BLaER1 treated with 17β-estradiol and CSF1 and Interleukin-3, amounts not matched to agents 10 nM and 100 nM (cell line): ENCODE measurements around the gene BCAR3.
A peak's percentile ranks its signal among the peaks of the same experiment; 100 is the strongest.

Source experiments
- H3K27ac ChIP-seq, 11 experiments: shearing (Covaris generic); formaldehyde crosslinking; 2 replicates each; pipeline ENCODE4 v1.8.1; 2022
- H3K27me3 ChIP-seq, 11 experiments: shearing (Covaris generic); formaldehyde crosslinking; 2 replicates each; pipeline ENCODE4 v1.8.1; 2022
- H3K36me3 ChIP-seq, 11 experiments: shearing (Covaris generic); formaldehyde crosslinking; 2 replicates each; pipeline ENCODE4 v1.8.1; 2022
- H3K4me1 ChIP-seq, 10 experiments: shearing (Covaris generic); formaldehyde crosslinking; 2 replicates each; pipeline ENCODE4 v1.8.1; 2022
- H3K4me2 ChIP-seq, 11 experiments: shearing (Covaris generic); formaldehyde crosslinking; 2 replicates each; pipeline ENCODE4 v1.8.1; 2022
- H3K4me3 ChIP-seq, 10 experiments: shearing (Covaris generic); formaldehyde crosslinking; 2 replicates each; pipeline ENCODE4 v1.8.1; 2022
- H3K9ac ChIP-seq, 11 experiments: shearing (Covaris generic); formaldehyde crosslinking; 2 replicates each; pipeline ENCODE4 v1.8.1; 2022
- H3K9me3 ChIP-seq, 11 experiments: shearing (Covaris generic); formaldehyde crosslinking; replicated peaks in 1 of 11; 2 replicates each; pipeline ENCODE4 v1.8.1; 2022
- H4K20me1 ChIP-seq, 11 experiments: shearing (Covaris generic); formaldehyde crosslinking; 2 replicates each; pipeline ENCODE4 v1.8.1; 2022
- Cebpa-rat ChIP-seq, 11 experiments: shearing (Covaris generic); IDR thresholded peaks; 2 replicates each; pipeline ENCODE4 v1.8.1; 2022

The BCAR3 gene

DNA sequence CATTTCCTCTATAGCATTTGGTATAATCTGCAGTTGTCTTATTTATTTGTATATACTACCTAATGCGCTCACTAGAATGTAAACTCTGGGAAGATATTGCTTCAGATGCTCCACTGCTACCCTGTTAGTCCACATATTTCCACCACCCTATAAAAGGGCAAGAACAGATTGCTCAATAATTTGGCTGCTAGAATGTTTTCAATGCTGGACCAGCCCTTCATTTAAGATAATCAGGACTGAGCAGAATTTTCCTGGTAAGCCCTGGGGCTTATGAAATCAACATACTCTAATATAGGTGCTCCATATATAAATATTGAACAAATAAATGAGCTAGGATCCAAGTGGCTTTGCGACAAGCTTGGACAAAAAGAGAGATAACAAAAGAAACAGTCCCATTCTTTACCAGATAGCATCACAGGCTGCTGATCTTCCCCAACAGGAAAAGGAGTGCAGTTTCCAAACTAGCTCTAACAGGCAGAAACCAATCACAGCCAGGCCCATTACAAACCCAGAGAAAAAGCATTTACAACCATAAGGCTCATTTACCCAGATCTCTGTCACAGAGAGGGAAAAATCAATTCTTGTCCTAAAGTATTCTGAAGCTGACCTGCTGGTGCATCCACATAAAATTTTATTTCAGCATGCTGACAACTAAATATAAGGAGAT lies 8.3 kb downstream of the BCAR3 start:
- Histone ChIP-seq H3K36me3 (peaks cover 4 to 100% (median 94%) of the 10 kb centered on the region in 11 experiments; a peak in 21 of 22 replicates), H3K4me3 (no peak overlapping the region), H4K20me1 (peaks cover 0 to 100% (median 60%) of the 10 kb centered on the region in 11 experiments; a peak in 20 of 22 replicates), H3K27me3 (no peaks in the 10 kb centered on the region), H3K27ac (peak overlapping the region in 1 of 11 experiments; percentile 79; a peak in 3 of 22 replicates), H3K4me2 (peak overlapping the region in 4 of 11 experiments; percentile 58 to 95 (median 82); a peak in 7 of 22 replicates), H3K9me3 (no peaks in the 10 kb centered on the region), H3K4me1 (peaks cover 38 to 85% (median 53%) of the 10 kb centered on the region in 10 experiments), H3K9ac (no peak overlapping the region; a peak in 1 of 22 replicates)
- no peak for TF ChIP-seq Cebpa-rat (IDR thresholded peaks at IDR 0.05)

DNA sequence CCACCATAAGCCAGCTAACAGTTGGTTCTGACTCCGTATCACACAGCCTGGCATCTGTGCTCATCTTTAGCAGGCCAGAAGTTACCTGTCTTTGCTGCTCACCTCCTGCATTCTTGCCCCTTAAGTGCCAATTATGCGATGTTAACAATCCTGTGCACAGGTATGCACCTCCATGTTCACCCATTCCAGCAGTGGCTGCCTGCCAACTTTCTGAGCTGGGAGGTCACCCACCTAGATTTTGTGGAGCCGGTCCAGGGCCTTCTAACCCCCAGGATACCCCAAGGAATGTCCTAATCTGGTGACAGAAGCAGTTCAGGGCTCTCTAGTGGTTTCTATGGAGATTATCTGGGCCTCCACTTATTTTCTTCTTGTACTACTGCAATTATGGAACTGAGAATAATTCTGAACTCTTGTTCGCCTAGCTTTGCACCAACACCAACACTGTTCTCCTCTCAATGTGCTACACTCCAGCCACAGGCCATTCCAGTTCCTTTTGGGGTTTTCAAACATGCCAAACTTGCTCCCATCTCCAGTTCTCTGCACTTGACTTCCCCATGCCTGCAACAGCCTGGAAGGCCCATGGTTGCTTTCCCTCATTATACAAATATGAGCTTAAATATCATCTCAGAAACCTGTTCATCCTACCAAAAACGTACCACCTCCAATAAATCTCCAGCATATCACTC lies 9.0 kb downstream of the BCAR3 start:
- Histone ChIP-seq H3K4me2 (peak overlapping the region in 6 of 11 experiments; percentile 13 to 95 (median 68); a peak in 12 of 22 replicates), H3K36me3 (peaks cover 10 to 100% (median 94%) of the 10 kb centered on the region in 11 experiments; a peak in 21 of 22 replicates), H3K4me1 (peaks cover 31 to 82% (median 49%) of the 10 kb centered on the region in 10 experiments), H3K9ac (peak overlapping the region in 4 of 11 experiments; percentile 7 to 67 (median 46); a peak in 6 of 22 replicates), H4K20me1 (peaks cover 0 to 100% (median 59%) of the 10 kb centered on the region in 11 experiments; a peak in 20 of 22 replicates), H3K4me3 (0 out of 20 replicates have a peak overlapping the region, but pooled peaks of 1 of the 10 experiments have one; percentile 19), H3K27me3 (no peaks in the 10 kb centered on the region), H3K27ac (peak overlapping the region in 6 of 11 experiments; percentile 8 to 79 (median 54); a peak in 8 of 22 replicates), H3K9me3 (no peaks in the 10 kb centered on the region)
- no peak for TF ChIP-seq Cebpa-rat (IDR thresholded peaks at IDR 0.05)

DNA sequence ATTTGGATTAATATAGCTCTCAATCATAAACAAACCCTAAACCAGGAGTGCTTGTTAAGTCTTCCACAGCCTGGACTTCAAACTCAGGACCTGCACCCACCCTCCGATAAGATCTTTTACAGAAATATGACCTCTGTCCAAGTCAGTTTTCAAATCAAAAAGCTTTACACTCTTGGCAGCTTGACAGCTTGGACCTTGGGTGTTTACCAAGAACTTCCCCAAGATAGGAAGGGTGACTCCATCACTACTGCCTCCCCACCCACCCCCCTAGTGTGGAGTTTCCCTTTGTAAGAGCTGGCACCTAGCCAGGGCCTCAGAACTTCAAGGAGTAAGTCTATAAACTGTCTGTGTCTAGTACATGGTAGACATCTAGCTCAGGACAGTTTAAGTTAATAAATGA lies 9.6 kb downstream of the BCAR3 start:
- Histone ChIP-seq H3K9ac (peak overlapping the region in 4 of 11 experiments; percentile 7 to 67 (median 46); a peak in 7 of 22 replicates), H3K36me3 (peaks cover 15 to 100% (median 94%) of the 10 kb centered on the region in 11 experiments; a peak in 21 of 22 replicates), H3K9me3 (no peaks in the 10 kb centered on the region), H3K4me2 (peak overlapping the region in 6 of 11 experiments; percentile 13 to 95 (median 68); a peak in 12 of 22 replicates), H3K27me3 (no peaks in the 10 kb centered on the region), H3K4me1 (peaks cover 25 to 76% (median 46%) of the 10 kb centered on the region in 10 experiments), H4K20me1 (peaks cover 0 to 100% (median 56%) of the 10 kb centered on the region in 11 experiments; a peak in 20 of 22 replicates), H3K4me3 (0 out of 20 replicates have a peak overlapping the region, but pooled peaks of 1 of the 10 experiments have one; percentile 19), H3K27ac (peak overlapping the region in 6 of 11 experiments; percentile 8 to 79 (median 54); a peak in 8 of 22 replicates)
- no peak for TF ChIP-seq Cebpa-rat (IDR thresholded peaks at IDR 0.05)

DNA sequence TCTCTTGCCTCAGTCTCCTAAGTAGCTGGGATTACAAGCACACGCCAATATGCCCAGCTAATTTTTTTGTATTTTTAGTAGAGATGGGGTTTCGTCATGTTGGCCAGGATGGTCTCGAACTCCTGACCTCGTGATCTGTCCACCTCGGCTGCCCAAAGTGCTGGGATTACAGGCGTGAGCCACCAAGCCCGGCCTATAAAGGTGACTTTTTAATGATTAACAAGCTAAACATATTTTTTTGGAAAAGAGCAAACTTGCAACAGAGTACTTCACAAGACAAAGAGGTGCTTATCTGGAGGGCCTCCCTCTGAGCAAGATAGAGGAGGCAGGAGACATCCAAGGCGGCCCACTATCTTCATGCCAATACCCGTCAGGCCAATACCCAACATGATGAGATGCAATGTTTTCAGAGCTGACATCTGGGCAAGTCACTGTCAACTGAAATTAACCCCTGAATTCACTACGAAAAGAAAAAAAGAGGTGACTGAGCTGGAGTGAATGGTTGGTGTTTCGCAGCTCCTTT lies 10.5 kb downstream of the BCAR3 start:
- Histone ChIP-seq H3K4me1 (peaks cover 16 to 69% (median 39%) of the 10 kb centered on the region in 10 experiments), H3K9me3 (no peaks in the 10 kb centered on the region), H3K27me3 (no peaks in the 10 kb centered on the region), H3K4me2 (peak overlapping the region in 4 of 11 experiments; percentile 18 to 95 (median 82); a peak in 7 of 22 replicates), H3K4me3 (no peak overlapping the region), H3K9ac (peak overlapping the region in 1 of 11 experiments; percentile 67; a peak in 2 of 22 replicates), H3K27ac (peak overlapping the region in 4 of 11 experiments; percentile 39 to 79 (median 68); a peak in 6 of 22 replicates), H3K36me3 (peaks cover 23 to 100% (median 95%) of the 10 kb centered on the region in 11 experiments; a peak in 21 of 22 replicates), H4K20me1 (peaks cover 0 to 100% (median 53%) of the 10 kb centered on the region in 11 experiments; a peak in 20 of 22 replicates)
- no peak for TF ChIP-seq Cebpa-rat (IDR thresholded peaks at IDR 0.05)

DNA sequence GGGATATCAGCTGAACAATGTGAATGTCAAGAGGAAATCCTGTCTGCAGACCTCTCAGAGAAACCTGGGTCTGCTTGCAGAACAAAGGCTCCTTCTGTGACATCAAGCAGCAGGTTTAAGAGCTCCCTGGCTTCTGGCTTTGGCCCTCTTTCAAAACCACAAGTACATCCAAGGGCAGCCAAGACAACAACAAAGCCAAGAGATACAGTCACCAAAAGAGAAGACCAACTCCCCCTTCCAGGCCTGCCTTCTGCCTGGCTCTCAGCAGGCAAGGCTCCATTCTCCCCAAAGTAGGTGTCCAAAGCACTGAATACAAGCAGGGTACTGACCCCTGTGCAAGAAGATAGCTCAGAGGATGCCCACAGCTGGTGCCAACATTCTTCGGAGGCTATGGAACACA lies 11.5 kb downstream of the BCAR3 start:
- no peak for TF ChIP-seq Cebpa-rat (IDR thresholded peaks at IDR 0.05)
- peaks cover 23 to 100% (median 98%) of the 10 kb centered on the region in 11 experiments; a peak in 21 of 22 replicates for H3K36me3 ChIP-seq
- H3K9ac ChIP-seq, result no peak overlapping the region
- peak overlapping the region in 4 of 11 experiments; percentile 12 to 95 (median 50); a peak in 7 of 22 replicates for H3K4me2 ChIP-seq
- peaks cover 0 to 100% (median 43%) of the 10 kb centered on the region in 11 experiments; a peak in 18 of 22 replicates for H4K20me1 ChIP-seq
- H3K27me3 ChIP-seq, result no peaks in the 10 kb centered on the region
- H3K4me3 ChIP-seq, result no peak overlapping the region
- no peaks in the 10 kb centered on the region for H3K9me3 ChIP-seq
- peaks cover 7 to 65% (median 30%) of the 10 kb centered on the region in 10 experiments; a peak in 19 of 20 replicates for H3K4me1 ChIP-seq
- H3K27ac ChIP-seq, result no peak overlapping the region

DNA sequence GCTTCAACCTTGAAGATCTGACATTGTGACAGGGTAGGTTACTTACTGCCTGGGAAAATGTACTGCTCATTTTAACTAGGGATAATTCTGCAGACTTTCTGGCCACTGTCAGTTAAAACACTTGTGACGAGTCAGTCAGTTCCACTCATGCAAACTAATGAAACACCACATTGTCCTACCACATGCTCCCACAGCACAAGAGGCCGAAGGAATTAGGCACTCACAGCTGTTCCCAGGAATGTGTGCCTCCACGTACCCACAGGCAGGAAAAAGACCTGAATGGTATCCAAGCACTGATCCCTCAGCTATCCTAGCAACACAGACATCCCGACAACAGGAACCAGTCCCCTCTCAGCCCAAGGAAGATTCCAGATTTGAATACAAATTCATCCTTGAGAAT lies 12.3 kb downstream of the BCAR3 start:
- H3K27ac ChIP-seq, result no peak overlapping the region
- no peak overlapping the region for H3K9ac ChIP-seq
- TF ChIP-seq Cebpa-rat (IDR thresholded peaks at IDR 0.05), result no peak
- no peak overlapping the region for H3K4me2 ChIP-seq
- H3K4me1 ChIP-seq, result peaks cover 7 to 65% (median 28%) of the 10 kb centered on the region in 10 experiments; a peak in 19 of 20 replicates
- H3K4me3 ChIP-seq, result no peak overlapping the region
- peaks cover 23 to 100% (median 98%) of the 10 kb centered on the region in 11 experiments; a peak in 21 of 22 replicates for H3K36me3 ChIP-seq
- no peaks in the 10 kb centered on the region for H3K9me3 ChIP-seq
- H4K20me1 ChIP-seq, result peaks cover 0 to 100% (median 35%) of the 10 kb centered on the region in 11 experiments; a peak in 14 of 22 replicates
- no peaks in the 10 kb centered on the region for H3K27me3 ChIP-seq

DNA sequence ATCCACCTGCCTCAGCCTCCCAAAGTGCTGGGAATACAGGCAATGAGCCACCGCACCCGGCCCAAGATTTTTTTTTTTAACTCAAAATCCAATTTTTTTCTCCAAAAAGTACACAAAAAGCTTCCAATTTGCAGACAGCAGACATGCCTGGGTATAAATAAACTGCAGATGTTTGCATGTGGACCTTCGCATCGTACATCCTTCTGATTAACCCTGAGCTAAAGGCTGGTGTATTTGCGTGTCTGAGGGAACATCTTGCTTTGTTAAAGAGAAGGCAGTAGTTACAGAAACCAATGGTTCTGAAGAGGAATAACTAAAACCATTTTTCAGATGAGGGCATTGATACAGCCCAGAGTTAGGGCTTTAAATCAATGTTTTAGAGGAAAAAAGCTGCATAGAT lies 12.7 kb downstream of the BCAR3 start:
- no peak for TF ChIP-seq Cebpa-rat (IDR thresholded peaks at IDR 0.05)
- Histone ChIP-seq H4K20me1 (peaks cover 0 to 100% (median 32%) of the 10 kb centered on the region in 11 experiments; a peak in 13 of 22 replicates), H3K9ac (no peak overlapping the region)

DNA sequence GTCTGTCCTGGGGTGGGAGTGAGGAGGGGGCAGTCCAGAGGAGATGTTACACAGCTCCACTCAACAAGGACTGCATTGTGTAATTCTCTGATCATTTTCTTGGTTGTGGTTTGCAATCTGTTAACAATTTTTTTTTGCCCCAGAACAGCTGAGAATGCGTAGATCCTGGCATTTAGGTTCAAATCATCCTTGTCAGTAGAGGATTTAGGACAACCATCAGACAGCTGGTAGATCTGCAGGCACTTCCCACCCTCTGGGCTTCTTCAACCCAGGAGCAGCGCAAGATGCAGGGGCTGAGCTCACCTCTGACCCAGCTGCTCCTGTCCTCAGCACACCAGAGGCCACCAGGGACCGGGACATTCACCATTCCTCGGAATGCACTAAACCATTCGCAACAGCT lies 13.5 kb downstream of the BCAR3 start:
- Histone ChIP-seq H4K20me1 (peaks cover 0 to 100% (median 32%) of the 10 kb centered on the region in 11 experiments; a peak in 13 of 22 replicates), H3K36me3 (peaks cover 25 to 100% (median 97%) of the 10 kb centered on the region in 11 experiments; a peak in 21 of 22 replicates), H3K4me2 (no peak overlapping the region), H3K4me3 (no peak overlapping the region), H3K4me1 (peaks cover 7 to 65% (median 26%) of the 10 kb centered on the region in 10 experiments; a peak in 19 of 20 replicates), H3K9me3 (peaks cover 0 to 7% (median 0%) of the 10 kb centered on the region in 11 experiments; a peak in 1 of 22 replicates), H3K27me3 (no peaks in the 10 kb centered on the region), H3K27ac (0 out of 22 replicates have a peak overlapping the region, but pooled peaks of 1 of the 11 experiments have one; percentile 13), H3K9ac (no peak overlapping the region)
- no peak for TF ChIP-seq Cebpa-rat (IDR thresholded peaks at IDR 0.05)

More for the DNA sequence above, 12.7 kb downstream of the BCAR3 start:
- peaks cover 7 to 65% (median 26%) of the 10 kb centered on the region in 10 experiments; a peak in 19 of 20 replicates for H3K4me1 ChIP-seq
- H3K27me3 ChIP-seq, result no peaks in the 10 kb centered on the region
- no peaks in the 10 kb centered on the region for H3K9me3 ChIP-seq
- no peak overlapping the region for H3K4me3 ChIP-seq
- H3K4me2 ChIP-seq, result no peak overlapping the region
- no peak overlapping the region for H3K27ac ChIP-seq
- H3K36me3 ChIP-seq, result peaks cover 23 to 100% (median 97%) of the 10 kb centered on the region in 11 experiments; a peak in 21 of 22 replicates
